ENCODE results near the gene BID.

DNA sequence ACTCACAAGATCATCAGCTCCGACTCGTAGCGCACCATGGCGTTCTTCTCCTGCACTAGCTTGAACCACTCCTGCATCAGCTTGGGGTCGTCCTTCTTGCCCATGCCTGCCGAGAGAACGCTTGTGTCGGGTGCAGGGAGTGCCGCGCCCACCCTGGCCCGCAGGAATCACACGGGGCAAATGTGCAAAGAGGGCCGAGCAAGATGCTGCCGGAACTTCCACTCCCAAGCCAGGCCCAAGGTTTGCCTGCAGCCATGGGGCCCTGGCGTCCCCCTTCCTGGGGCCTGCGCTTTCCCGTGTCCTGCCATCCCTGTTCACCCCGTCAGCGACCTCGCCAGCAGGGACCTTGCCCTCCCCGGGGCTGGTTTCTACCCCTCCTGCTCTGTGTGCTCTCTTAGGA, 16.9 kb upstream of the BID start:
- TF ChIP-seq POLR2AphosphoS5 (IDR thresholded peaks at IDR 0.05; ENCODE audit: low read depth), result no peak
- no peak for TF ChIP-seq GABPA (IDR thresholded peaks at IDR 0.05; ENCODE audit: low read depth)
